KG1 (cell line): ENCODE data around the gene NTF4.
"Not testable (repeated sequence)": the region's sequence is repeated elsewhere in the genome, so short reads cannot be mapped to it uniquely, and the experiment has no call there.

ENCODE experiments used
- DNase-seq: peaks from one replicate; lab custom pipeline; 2025; lab: John Stamatoyannopoulos, UW

The NTF4 gene

DNA sequence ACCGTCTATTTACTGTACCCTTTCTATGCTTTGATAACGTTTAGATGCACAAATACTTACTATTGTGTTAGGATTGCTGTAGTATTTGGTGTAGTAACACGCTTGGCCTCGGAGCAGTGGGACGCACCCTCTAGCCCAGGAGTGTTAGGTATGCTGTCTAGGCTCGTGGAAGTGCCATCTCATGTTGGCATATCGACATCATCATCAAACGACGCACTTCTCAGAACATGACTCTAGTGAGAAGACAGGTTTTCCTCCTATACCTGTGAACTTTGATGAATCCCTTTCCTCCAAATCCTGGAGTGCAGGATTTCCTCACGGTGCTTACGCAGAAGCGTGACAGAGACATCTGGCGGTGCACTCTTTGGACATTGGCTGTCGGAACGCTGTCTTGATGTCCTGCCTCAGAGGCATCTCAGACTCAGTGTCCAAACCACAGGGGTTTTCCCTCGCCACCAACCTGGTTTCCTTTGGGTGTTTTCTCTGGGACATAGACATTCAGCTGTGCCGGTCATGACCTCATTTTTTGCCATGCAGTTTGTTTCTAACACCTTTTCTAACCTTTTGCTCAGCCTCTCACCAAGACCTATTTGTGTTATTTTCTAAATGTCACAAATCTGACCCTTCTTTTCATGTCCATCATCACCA, 26.9 kb upstream of the NTF4 start:
- DNase-seq = no peak

- DNase-seq = no peak
These were observed 21.7 kb upstream of the NTF4 start for GRCh38 chr19:49086296-49086695.

GRCh38 chr19:49085868-49086232, 21.2 kb upstream of the NTF4 start:
- DNase-seq = no peak

GRCh38 chr19:49085020-49085867, 20.6 kb upstream of the NTF4 start, which contains the start of gene SNRNP70:
Gene SNRNP70 (plus strand): TSS chr19:49085451. CDS start chr19:49086415, 964 bp downstream.
- peak; percentile 94 for DNase-seq

- DNase-seq = no peak
These were observed 19.8 kb upstream of the NTF4 start for GRCh38 chr19:49084206-49085019.

- no peak for DNase-seq
These were observed 16.7 kb upstream of the NTF4 start for GRCh38 chr19:49081273-49081672.

- DNase-seq = no peak
These were observed 15.8 kb upstream of the NTF4 start for GRCh38 chr19:49080392-49080791.

- not testable (repeated sequence) for DNase-seq
These were observed 10.3 kb upstream of the NTF4 start for GRCh38 chr19:49074869-49075268.

DNA sequence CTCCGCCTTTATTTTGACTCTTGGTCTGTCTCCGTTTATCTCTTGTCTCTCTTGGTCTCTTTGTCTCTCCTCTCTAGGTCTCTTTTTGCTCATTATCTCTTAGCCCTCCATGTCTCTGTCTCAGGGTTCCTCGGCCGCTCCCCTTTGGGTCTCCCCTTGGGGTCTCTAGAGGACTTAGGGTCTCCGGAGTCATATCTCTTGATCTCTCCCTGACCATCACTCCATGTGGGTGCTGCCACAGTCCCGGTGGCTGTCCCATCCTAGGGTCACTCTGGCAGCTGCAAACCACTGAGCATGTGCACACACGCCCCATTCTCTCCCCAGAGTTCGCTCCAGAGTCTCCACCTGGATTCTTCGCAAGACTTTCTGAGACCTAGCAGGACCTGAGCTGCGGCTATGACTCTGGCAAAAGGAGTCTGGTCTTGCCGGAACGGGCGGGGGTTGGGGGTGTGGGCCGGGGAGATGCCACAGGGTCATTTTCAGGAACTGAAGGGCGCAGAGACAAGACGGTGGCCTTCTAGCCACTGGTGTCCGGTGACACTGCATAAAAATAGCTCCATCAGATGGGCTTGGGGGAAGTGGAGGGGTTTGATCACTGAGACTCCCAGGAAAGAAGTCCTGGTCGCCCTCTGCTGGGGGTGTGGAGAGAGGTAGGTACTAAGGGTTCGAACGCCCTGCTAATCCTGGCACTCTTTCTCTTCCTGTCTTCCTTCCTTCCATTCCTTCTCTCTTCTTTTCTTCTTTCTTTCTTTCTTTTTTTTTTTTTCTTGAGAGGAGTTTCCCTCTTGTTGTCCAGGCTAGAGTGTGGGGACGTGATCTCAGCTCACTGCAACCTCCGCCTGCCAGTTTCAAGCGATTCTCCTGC, 9.1 kb upstream of the NTF4 start:
- no peak for DNase-seq

- DNase-seq = no peak
These were observed 7.4 kb upstream of the NTF4 start for GRCh38 chr19:49071860-49072547.

DNA sequence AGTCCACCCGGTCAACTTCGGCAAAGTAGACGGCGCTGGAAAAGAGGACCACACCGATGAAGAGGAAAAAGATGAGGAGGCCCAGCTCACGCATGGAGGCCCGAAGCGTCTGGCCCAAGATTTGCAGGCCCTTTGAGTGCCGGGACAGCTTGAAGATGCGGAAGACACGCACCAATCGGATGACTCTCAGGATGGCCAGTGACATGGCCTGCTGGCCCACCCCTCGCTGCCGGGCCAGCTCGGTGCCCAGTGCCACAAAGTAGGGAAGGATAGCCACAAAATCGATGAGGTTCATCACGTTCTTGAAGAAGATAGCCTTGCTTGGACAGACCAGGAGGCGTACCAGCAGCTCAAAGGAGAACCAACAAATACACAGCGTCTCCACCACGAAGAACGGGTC, 5.8 kb upstream of the NTF4 start:
- DNase-seq = no peak

DNA sequence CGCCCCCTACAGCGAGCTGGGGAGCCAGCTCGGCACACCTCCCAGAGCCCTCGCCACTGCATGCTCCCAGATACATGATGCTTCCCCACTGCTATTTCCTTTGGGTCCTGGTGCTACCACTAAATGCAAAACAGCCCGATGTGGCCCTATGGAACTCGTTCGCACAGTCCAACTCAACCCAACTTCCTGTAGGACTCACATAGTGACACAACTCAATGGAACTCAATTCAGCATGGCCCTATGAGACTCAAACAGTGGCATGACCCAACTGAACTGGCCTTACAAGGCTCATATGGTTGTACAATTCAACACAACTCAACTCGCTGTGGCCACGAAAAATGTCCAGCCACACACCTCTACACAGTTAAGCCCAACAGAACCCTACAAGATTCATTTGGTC, 4.4 kb upstream of the NTF4 start:
- no peak for DNase-seq

GRCh38 chr19:49067554-49067953, 2.9 kb upstream of the NTF4 start:
- DNase-seq = no peak

DNA sequence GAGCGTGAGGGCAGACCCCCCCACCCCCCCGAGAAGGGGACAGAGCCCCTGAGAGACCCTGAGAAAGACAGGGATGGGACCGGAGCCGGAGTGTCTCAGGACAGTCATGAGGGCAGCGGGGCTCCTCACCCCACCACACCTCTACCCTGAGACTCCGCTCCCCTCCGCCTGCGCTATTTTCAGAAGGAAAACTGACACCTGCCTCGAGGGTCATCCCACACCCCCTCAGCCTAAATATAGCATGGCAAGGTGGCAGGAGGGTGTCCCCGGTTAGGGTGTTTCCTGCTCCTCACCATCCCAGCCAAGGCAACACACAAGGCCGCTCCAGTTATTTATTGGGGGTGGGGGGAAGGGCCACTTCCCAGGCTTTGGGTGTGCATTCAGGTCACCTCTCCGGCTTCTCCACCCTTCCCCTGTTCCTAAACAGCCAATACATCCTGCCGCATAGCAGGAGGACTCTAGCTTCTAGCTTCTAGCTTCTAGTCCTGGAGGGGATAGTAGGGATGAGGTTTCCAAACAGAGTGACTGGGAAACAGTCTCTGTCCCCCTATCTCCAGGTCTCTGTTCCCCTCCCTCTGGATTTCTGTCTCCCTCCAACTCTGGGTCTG, 1.4 kb upstream of the NTF4 start:
- DNase-seq = no peak

- no peak for DNase-seq
These were observed 489 bp downstream of the NTF4 start for GRCh38 chr19:49064029-49064629.

DNA sequence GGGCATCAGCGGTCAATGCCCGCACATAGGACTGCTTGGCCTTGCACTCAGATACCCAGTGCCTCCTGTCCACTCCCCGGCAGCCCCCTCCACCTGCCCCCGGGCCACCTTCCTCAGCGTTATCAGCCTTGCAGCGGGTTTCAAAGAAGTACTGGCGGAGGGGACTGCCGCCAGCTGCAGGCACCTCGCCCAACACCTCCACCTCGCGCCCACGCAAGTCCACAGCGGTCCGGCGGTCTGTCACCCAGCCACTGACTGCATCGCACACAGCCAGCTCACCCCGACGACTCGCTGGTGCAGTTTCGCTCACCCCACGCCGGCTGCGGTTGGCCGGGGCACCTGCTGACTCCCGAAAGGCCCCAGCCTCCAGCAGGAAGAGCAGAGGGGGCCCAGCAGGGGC, 3.2 kb downstream of the NTF4 start:
- DNase-seq = no peak

DNA sequence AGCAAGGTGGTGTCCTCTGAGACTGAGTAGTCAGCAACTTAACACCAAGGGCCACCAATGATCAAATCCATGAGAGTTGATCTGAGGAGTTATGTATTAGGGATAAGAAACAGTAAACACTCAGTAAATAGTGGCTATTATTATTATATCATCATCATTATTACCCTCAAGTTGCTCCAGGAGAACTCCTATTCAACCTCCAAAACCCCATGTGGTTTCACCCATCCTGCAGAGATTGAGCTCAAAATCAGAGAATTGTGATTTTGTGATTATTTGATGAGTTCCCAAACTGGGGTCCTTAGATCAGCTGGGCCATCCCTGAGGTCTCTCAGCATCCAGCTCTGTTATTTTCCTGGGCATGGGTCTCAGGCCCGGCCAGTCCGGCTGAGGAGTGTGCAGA, 3.6 kb downstream of the NTF4 start:
- no peak for DNase-seq

DNA sequence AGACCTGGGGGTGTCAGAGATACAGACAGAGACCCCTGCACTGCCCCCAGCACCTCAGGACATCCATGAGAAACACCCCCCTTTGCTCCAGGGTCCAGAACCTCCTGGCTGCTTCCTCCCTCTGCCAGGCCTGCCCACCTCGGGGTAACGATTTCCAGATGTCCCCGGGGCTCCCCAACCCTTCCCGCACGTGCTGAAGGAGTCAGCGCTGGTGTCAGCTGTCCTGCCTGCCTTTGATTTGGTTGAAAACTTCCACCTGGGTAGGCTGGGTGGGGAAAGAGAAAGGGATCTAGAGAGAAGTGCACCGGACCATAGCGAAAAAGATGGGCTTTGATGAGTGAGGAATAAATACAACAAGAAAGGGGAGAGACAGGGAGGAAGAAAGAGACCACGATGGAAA, 5.6 kb downstream of the NTF4 start:
- DNase-seq = no peak

DNA sequence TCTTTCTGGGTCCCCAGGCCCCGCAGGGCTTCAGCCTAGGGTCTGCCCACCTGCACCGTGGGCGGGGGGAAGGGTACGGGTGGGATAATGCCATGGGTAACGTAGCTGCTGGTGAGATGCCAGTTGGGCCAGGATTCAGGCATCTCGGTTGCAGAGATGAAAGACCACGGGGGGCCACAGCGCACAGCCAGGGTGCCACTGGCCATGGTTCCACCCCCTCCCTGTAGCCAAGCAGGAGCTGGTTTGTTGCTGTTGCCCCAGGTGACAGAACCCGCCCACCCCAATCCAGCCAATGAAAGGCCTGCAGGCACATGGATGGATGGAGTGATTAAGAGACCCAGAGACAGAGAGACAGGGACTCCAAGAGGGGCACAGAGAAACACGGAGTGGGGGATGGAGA, 6.1 kb downstream of the NTF4 start:
- DNase-seq = no peak

- no peak for DNase-seq
These were observed 6.9 kb downstream of the NTF4 start, which contains the start of gene CGB7 for GRCh38 chr19:49057636-49058234. Gene CGB7 (minus strand): TSS chr19:49057749. CDS start chr19:49055375, 2,374 bp downstream.
